AG04449 (cell line): ENCODE results near the gene MARVELD1.

Experiments used
- CTCF ChIA-PET: fragments of 350-600 bp; formaldehyde crosslinking; extraction: SDS; loops from one replicate; lab custom pipeline; 2021; ENCODE audit warnings: antibody characterized with exemption; lab: Yijun Ruan, JAX
- POLR2A ChIA-PET: fragments of 400-600, 350-600 bp; formaldehyde crosslinking; extraction: SDS; loops from one replicate; lab custom pipeline; 2020; ENCODE audit warnings: antibody characterized with exemption, inconsistent platforms; lab: Yijun Ruan, JAX
- DNase-seq: peaks from one replicate; pipeline ENCODE4 v3.0.0-alpha.2; 2010; ENCODE audit warnings: low read depth, low spot score
- H3K4me3 ChIP-seq: 2 replicates; pipeline ENCODE4 v1.5.1; 2011; ENCODE audit warnings: low read depth, mild to moderate bottlenecking, control low read depth, low read length
- TF ChIP-seq, protein P1 (sequence below): IDR thresholded peaks from one replicate; pipeline ENCODE4 v1.5.1; 2011; ENCODE audit warnings: mild to moderate bottlenecking, moderate library complexity, low read length, control low read depth, inconsistent platforms; ENCODE audit not compliant: insufficient read depth; ENCODE audit errors: missing control alignments

Gene MARVELD1

GRCh38 chr10:97744405-97745035, 31.0 kb downstream of the MARVELD1 start:
- CTCF ChIA-PET, result interaction anchor here (0.7 to 4.3 kb wide), 12 partner anchors 8 to 297 kb away, joined by 3 to 23 read pairs (median 4); no protein-coding TSS in a partner anchor
- POLR2A ChIA-PET, result no interaction called here
- no peak overlapping the region for H3K4me3 ChIP-seq
- DNase-seq, result no peak
- TF ChIP-seq, protein P1, sequence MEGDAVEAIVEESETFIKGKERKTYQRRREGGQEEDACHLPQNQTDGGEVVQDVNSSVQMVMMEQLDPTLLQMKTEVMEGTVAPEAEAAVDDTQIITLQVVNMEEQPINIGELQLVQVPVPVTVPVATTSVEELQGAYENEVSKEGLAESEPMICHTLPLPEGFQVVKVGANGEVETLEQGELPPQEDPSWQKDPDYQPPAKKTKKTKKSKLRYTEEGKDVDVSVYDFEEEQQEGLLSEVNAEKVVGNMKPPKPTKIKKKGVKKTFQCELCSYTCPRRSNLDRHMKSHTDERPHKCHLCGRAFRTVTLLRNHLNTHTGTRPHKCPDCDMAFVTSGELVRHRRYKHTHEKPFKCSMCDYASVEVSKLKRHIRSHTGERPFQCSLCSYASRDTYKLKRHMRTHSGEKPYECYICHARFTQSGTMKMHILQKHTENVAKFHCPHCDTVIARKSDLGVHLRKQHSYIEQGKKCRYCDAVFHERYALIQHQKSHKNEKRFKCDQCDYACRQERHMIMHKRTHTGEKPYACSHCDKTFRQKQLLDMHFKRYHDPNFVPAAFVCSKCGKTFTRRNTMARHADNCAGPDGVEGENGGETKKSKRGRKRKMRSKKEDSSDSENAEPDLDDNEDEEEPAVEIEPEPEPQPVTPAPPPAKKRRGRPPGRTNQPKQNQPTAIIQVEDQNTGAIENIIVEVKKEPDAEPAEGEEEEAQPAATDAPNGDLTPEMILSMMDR, result no peak

- no peak for DNase-seq
- POLR2A ChIA-PET, result no interaction called here
- no peak overlapping the region for H3K4me3 ChIP-seq
- CTCF ChIA-PET, result interaction anchor here (0.9 to 2.0 kb wide), 7 partner anchors 9 to 298 kb away, joined by 3 to 9 read pairs (median 5); no protein-coding TSS in a partner anchor
- TF ChIP-seq, protein P1, result no peak
These were observed 34.0 kb downstream of the MARVELD1 start for GRCh38 chr10:97747573-97747972.

DNA sequence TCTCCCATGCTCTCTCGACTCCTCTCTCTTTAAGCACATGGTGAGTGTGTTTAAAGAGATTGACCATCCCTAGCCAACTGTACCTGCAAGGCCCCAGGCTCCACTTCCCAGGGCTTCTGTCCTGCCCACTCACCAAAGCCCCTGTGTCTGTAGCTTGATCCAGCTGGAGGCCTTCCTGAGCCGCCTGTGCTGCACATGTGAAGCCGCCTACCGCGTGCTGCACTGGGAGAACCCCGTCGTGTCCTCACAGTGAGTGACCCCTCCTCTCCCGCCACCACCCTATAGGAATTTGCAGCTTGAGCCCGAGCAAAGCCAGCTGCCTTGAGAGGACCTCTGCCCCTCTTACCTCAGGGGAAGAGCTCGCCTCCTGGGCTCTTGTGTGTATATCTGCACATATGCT, 34.6 kb downstream of the MARVELD1 start:
- ChIA-PET POLR2A (interaction anchor here (1.2 kb wide), 1 partner anchor 11 kb away, joined by 4 read pairs; the partner anchor contains the start of gene ZFYVE27), CTCF (interaction anchor here (0.8 to 2.1 kb wide), 10 partner anchors 9 to 297 kb away, joined by 3 to 12 read pairs (median 5); no protein-coding TSS in a partner anchor)
- TF ChIP-seq, protein P1, result no peak
- no peak for DNase-seq
- H3K4me3 ChIP-seq, result no peak overlapping the region

- TF ChIP-seq, protein P1, result no peak
- ChIA-PET POLR2A (no interaction called here), CTCF (interaction anchor here (1.3 to 1.5 kb wide), 2 partner anchors 8 to 39 kb away, joined by 3 to 5 read pairs; no protein-coding TSS in a partner anchor)
- no peak for DNase-seq
- no peak overlapping the region for H3K4me3 ChIP-seq
These were observed 39.4 kb downstream of the MARVELD1 start for GRCh38 chr10:97752956-97753355.

DNA sequence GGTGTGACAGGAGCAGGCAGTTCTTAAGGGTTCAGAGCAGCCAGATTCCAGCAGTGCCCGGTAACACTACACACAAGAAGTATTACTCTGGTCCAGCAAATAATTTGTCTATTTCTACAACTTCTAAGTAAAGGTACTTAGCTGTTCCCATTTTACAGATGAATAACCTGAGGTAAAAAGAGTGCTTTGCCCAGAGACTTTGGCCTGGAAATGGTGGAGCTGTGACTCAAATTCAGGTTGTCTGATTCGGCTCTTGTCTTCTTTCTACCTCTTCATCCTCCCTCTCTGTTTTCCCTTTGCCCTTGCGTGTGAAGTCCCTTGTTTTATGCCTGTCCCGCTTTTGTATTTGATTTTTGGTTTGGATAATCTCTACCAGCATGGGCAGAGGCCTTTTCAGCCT, 41.2 kb downstream of the MARVELD1 start:
- ChIA-PET CTCF (interaction anchor here (1.1 to 1.8 kb wide), 4 partner anchors 11 to 106 kb away, joined by 3 to 4 read pairs (median 4); no protein-coding TSS in a partner anchor), POLR2A (no interaction called here)
- no peak overlapping the region for H3K4me3 ChIP-seq
- DNase-seq, result no peak
- TF ChIP-seq, protein P1, result no peak

DNA sequence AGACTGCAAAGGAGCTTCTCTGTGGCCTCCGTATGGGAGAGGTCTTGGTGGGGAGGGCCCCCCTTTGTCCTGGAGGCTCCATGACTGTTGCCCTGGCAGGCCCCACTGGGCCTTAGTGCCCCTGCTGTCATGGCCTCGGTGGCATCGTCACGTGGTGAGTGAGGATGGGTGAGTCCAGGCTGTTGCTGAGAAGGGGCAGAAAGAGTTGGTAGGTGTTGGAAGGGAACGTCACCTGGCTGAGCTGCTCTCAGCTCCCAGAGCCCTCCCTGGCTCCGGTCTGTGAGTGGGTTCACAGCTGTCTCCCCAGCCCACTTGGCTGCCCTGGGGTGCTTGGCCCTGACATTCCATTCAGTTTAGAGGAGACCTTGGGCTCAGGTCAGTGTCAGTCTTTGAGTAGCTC, 42.2 kb downstream of the MARVELD1 start:
- ChIA-PET CTCF (interaction anchor here (1.1 to 1.8 kb wide), 5 partner anchors 12 to 113 kb away, joined by 3 to 4 read pairs (median 3); no protein-coding TSS in a partner anchor), POLR2A (no interaction called here)
- DNase-seq, result no peak
- H3K4me3 ChIP-seq, result no peak overlapping the region
- TF ChIP-seq, protein P1, result no peak
